Middle frontal gyrus (tissue), 1 donor: ENCODE results near the gene PDLIM3.
"Not testable (repeated sequence)": the region's sequence is repeated elsewhere in the genome, so short reads cannot be mapped to it uniquely, and the experiment has no call there.

Source experiments
- DNase-seq: peaks from one replicate; pipeline ENCODE4 v3.0.0-alpha.2; 2015; ENCODE audit warnings: low spot score; ENCODE audit errors: extremely low spot score

Gene PDLIM3

DNA sequence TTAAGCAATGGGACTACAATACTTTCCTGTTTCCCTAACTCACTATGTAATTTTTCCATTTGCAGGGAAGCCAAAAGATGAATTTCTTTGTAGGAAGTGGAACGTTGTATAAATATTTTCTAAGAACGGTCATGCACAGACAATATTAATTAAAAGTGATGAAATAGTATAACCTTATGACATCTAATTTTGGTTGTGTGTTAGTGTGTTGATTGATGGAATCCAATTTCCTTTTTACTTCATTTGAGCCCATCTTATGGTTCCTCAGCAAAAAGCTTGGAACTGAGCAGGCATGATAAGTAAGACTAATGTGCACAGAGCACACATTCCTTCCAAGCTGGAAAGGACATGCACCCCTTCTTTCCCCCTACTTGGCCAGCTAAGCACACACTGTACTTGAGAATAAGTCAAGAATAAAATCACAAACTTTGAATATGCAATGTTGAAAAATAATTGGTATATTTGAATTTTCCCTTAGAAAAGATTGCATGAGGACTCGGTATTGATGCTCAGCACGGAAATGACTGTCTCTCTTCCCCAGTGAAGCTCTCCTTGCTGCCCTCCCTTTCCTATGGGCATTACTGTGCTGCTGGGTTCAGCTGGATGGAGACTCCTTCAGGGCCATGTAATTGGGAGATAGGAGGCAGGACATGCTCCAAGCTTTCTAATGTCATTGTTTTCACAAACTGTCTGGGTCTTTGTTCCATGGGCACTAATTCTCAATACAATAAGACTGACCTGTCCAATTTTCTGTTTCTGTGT, 19.2 kb upstream of the PDLIM3 start:
- DNase-seq = no peak

DNA sequence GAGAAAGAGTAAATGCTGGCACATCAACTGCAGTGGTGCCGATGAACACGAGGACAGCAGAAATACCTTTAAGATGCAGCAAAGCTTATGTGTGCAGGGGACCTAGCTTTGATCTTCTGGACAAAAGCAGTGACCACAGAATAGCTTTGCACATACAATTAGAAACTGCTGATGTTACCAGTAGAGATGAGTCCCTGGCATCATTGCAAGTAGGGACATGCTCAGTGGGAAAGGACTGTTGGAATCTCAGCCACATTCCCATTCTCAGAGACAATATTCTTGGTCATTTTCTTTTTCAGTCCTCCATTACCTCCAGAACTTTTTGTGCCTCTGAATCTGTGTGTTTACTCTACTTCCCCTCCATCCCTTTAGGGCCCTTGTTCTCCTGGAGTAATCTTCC, 16.9 kb upstream of the PDLIM3 start:
- DNase-seq = no peak

DNA sequence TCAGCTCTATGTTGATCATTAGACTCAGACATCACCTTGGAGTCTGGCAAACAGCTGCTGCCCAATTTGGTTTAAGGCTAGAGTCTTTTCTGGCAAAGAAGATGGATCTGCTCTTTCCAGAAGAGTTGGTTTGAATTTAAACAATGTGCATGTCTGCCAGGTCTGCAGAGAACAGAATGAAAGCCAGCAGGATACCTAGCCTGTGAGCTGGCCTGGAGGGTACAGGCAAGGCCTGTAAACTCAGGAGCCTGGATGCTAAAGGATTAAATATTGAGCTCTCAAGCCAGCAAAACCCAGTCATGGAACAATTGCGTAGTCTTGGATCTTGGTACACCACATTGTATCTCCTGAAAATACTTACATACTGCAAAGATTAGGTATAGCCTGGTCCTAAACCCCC, 15.6 kb upstream of the PDLIM3 start:
- no peak for DNase-seq

GRCh38 chr4:185549095-185549639, 13.9 kb upstream of the PDLIM3 start:
- DNase-seq = no peak

- DNase-seq = no peak
Observed at GRCh38 chr4:185548587-185548986, 13.3 kb upstream of the PDLIM3 start.

GRCh38 chr4:185546335-185546734, 11.0 kb upstream of the PDLIM3 start:
- DNase-seq = no peak

DNA sequence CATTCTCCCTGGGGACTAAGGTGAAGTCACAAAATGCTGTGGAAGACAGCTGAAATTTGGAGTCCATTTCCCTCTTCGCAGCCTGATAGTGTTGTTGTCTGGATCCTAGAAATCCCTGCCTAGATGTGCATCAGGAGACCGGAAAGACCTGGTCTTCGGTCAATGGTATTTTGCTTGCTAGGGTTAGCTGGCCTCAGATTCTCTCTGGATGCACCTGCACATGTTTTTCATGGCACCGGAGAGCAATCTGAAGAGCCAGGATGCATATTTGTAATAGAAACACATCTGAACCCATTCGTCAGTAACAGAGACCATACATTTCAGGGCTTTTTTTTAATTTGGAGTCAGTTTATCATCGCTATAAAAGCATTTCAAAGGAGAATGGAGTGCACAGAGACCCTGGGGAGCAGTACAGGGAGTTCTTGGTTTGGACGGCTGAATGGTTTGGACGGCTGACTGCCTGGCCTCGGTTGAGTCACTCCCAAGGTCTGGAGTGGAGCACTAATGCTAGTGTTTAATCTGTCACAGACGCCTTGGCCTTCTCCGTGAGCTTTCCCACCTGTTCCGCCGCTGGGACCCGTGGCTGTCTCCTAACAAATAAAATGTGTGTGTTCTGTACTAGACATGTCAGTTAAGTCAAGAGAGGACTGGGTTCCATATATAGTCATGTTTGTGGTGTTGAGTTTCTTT, 7.5 kb upstream of the PDLIM3 start:
- no peak for DNase-seq

- no peak for DNase-seq
Observed at GRCh38 chr4:185541251-185541727, 6.0 kb upstream of the PDLIM3 start.

GRCh38 chr4:185540487-185541120, 5.3 kb upstream of the PDLIM3 start:
- no peak for DNase-seq

DNA sequence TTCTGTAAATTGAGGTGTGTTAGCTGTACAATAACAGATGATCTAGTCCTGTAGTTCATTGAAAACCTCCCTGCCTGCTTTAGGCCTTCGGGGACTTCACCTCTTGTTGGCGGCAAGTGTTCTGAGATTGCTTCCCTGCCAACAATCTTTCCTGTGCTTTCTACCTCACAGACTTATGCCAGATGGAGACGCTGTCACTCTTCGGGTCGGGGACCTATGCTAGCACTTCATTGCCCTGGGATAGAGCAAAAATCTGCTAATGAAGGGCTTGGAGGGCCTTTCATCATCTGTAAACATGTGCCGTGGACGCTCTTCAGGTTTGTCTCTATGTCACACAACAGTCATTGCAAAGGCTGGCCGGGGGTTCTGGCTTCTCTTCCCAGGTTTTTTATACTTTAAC, 4.7 kb upstream of the PDLIM3 start:
- DNase-seq = no peak

DNA sequence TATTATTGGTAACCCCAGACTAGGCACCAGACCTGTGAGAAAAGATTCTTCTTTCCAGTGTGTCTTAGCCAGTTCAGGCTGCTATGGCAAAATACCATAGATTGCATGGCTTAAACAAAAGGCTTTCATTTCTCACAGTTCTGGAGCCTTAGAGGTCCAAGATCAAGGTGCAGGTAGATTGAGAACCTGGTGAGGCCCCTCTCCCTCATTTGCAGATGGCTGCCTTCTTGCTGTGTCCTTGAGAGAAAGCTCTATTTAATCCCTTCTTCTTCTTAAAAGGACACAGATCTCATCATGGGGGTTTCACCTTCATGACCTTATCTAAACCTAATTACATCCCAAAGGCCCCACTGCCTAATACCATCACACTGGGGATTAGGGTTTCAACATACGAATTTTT, 3.5 kb upstream of the PDLIM3 start:
- DNase-seq = no peak

DNA sequence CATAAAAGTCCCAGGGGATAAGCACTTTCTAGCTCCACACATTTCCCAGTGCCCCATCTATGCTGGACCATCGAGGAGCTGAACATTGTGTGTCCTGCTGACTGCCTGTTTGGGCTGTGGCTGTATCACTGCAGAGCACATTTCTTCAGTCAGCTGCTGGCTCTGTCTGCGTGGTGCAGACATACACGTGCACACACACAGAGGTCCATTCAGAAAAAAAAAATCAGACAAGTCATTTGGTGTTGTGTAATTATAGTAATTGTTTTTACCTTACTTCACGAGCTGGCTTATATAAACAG, 1.1 kb upstream of the PDLIM3 start:
- DNase-seq = no peak

DNA sequence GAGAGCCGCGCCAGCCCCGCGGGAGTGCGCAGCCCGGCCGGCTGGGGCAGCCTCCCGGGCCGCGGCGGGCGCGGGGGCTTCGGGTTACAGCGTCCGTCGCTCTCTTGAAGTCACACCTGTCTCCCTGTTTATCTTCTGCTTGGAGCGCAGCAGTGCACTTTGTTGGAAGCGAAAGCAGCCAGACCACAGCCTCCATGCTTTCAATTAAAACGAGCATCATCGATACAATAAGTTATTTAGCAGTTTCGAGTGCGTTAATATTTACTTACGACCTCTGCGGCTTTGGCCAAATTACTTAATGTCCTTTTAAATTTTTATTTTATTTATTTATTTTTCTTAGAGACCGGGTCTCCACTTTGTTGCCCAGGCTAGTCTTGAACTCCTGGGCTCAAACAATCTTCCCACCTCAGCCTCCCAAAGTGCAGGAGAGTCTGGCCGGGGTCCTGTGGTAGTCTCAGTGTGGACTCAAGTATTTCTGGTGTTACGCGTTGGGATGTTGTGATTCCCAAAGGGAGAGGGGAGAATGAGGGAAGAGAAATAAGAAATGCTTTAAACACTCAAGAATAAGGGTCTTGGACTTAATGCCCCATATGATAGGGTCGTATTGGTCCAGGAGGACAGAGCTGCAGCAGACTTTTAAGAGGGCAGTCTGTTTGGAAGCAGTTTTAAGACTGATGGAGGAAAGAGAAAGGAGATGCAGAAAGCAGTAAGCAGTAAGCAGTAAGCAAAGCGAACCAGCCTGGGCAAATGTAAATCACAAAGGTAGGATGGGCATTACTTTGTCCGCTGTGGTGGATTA, 504 bp upstream of the PDLIM3 start:
- DNase-seq = no peak

DNA sequence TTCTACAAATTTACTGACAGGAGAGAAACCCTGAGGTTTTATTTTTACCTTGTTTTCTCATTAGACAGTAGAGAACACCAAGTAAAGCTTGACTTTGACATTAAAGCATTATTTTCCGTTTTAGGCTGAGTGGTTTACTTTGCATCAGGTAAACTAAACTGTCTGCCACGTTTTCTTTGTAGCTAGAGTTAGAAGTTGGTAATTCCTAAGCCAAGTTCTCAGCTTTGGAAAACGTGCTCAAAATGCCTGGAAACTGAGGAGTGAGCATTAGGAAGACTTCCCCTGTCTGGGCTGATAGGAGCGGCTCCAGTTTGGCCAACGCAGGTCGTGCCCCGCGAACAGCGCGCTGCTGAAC, 819 bp downstream of the PDLIM3 start:
- DNase-seq = no peak

GRCh38 chr4:185532795-185533324, 2.4 kb downstream of the PDLIM3 start:
- DNase-seq = no peak

- no peak for DNase-seq
Observed at GRCh38 chr4:185532293-185532692, 3.0 kb downstream of the PDLIM3 start.

GRCh38 chr4:185531654-185532053, 3.7 kb downstream of the PDLIM3 start:
- not testable (repeated sequence) for DNase-seq

GRCh38 chr4:185529413-185529812, 5.9 kb downstream of the PDLIM3 start:
- no peak for DNase-seq

DNA sequence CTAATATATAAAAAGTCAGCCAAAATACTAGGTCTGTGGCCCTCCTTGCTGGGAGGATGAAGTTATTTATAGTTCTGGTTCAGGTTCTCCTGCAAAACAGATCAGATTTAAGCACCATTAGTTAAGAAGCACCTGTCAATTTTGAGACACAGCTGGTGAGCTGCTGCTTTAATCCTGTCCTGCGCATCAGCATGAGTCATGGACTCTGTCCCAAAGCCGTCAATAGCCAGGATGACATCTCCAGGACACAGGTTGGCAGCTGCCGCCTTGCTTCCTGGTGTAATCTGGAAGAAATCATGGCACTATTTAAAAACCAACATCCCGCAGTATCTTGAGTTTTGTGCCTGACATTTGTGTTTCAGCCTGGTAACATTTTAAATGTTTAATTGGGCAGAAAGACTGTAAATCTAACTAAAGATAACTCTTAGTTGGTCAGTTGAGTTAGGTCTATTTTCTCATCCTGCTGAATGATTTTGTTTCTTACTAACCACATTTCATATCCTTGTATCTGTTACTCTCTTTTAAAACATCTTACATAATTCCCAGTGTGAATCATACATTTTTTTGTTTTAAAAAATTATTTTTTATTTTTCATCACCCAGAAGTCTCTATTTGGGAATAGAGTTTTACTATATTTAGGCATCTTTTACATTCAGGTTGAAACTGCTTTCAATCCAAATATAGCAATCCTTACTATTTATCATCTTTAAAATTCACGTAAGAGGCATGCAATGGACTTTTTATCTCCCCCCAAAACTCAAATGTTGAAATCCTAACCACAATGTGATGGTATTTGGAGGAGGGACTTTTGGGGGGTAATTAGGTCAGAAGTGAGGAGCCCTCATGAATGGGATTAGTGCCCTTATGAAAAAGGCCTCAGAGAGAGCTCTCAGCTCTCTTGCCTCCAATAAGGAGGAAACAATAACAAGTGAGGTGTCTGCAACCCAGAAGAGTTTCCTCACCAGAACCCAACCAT, 10.1 kb downstream of the PDLIM3 start:
- no peak for DNase-seq

DNA sequence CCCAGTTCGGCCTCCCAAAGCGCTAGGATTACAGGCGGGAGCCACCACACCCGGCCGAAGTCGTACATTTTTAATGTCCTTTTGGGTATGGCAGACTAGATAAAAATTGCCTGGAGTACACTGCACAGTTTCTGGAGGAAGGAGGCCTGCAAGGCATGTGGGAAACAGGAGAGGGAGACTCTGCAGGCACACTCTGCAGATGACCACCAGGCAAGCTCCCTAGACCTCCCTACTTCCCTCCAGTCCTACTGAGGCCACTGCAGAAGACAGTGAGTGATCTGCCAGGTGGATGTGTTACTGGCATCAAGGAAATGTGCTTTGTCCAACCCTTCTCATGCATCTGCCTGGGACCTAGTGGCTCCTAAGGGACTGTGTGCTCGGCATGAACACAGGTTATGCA, 11.4 kb downstream of the PDLIM3 start:
- DNase-seq = no peak
